SK-N-SH treated with all-trans-retinoic acid at 6 μM for 48 hours (cell line): Measurements from ENCODE around the gene GNA12.

Source experiments
- ATAC-seq: fragments of 200-7000 bp; cut with Tn5 transposase; 3 replicates; pipeline ENCODE4 v1.9.1; 2020; ENCODE audit warnings: mild to moderate bottlenecking, moderate library complexity
- ARNTL ChIP-seq: fragments of 450-650 bp; formaldehyde crosslinking; IDR thresholded peaks from 2 replicates; pipeline ENCODE4 v1.5.0; 2020; ENCODE audit warnings: low read depth, mild to moderate bottlenecking, moderate library complexity, borderline replicate concordance
- BACH2 ChIP-seq: fragments of 250-450 bp; sonication (Bioruptor Pico); IDR thresholded peaks from 2 replicates; pipeline ENCODE4 v1.9.0; 2021; ENCODE audit warnings: mild to moderate bottlenecking, borderline replicate concordance
- CSDC2 ChIP-seq: fragments of 250-450 bp; sonication (Bioruptor Pico); IDR thresholded peaks from 2 replicates; pipeline ENCODE4 v1.5.0; 2020; ENCODE audit warnings: mild to moderate bottlenecking, moderate library complexity
- ESRRG ChIP-seq: fragments of 250-450 bp; sonication (Bioruptor Pico); IDR thresholded peaks from 2 replicates; pipeline ENCODE4 v1.6.1; 2021; ENCODE audit warnings: mild to moderate bottlenecking
- GLIS3 ChIP-seq: fragments of 250-450 bp; sonication (Bioruptor Pico); IDR thresholded peaks from 2 replicates; pipeline ENCODE4 v1.5.0; 2020; ENCODE audit warnings: mild to moderate bottlenecking, moderate library complexity
- ISL1 ChIP-seq: fragments of 250-450 bp; sonication (Bioruptor Pico); IDR thresholded peaks from 2 replicates; pipeline ENCODE4 v2.1.2; 2022; ENCODE audit warnings: mild to moderate bottlenecking, moderate library complexity
- OSR1 ChIP-seq: fragments of 250-450 bp; sonication (Bioruptor Pico); IDR thresholded peaks from 2 replicates; pipeline ENCODE4 v1.8.0; 2022; ENCODE audit warnings: moderate library complexity, mild to moderate bottlenecking, inconsistent platforms
- PPARA ChIP-seq: fragments of 250-450 bp; sonication (Bioruptor Pico); IDR thresholded peaks from 2 replicates; pipeline ENCODE4 v1.5.0; 2020; ENCODE audit warnings: mild to moderate bottlenecking, borderline replicate concordance
- SNAI2 ChIP-seq: fragments of 250-450 bp; sonication (Bioruptor Pico); IDR thresholded peaks from 2 replicates; pipeline ENCODE4 v1.5.0; 2020; ENCODE audit warnings: mild to moderate bottlenecking, moderate library complexity
- TCF4 ChIP-seq: fragments of 250-450 bp; sonication (Bioruptor Pico); IDR thresholded peaks from 2 replicates; pipeline ENCODE4 v1.8.0; 2021; ENCODE audit warnings: mild to moderate bottlenecking, moderate library complexity, borderline replicate concordance
- TOX ChIP-seq: fragments of 250-450 bp; sonication (Bioruptor Pico); IDR thresholded peaks from 2 replicates; pipeline ENCODE4 v1.8.0; 2021; ENCODE audit warnings: mild to moderate bottlenecking, moderate library complexity, borderline replicate concordance
- ZC3H10 ChIP-seq: fragments of 250-450 bp; sonication (Bioruptor Pico); IDR thresholded peaks from 2 replicates; pipeline ENCODE4 v1.5.1; 2021; ENCODE audit warnings: mild to moderate bottlenecking, moderate library complexity
- ZFP3 ChIP-seq: fragments of 250-450 bp; sonication (Bioruptor Pico); IDR thresholded peaks from 2 replicates; pipeline ENCODE4 v1.5.0; 2020; ENCODE audit warnings: mild to moderate bottlenecking, moderate library complexity
- ZFP30 ChIP-seq: fragments of 450-650 bp; formaldehyde crosslinking; IDR thresholded peaks from 2 replicates; pipeline ENCODE4 v1.5.0; 2022; ENCODE audit warnings: mild to moderate bottlenecking, moderate library complexity
- ZNF565 ChIP-seq: fragments of 450-650 bp; formaldehyde crosslinking; conservative IDR thresholded peaks from 2 replicates; pipeline ENCODE4 v1.5.0; 2020; ENCODE audit warnings: low read depth, mild to moderate bottlenecking, moderate library complexity
- ZNF70 ChIP-seq: fragments of 450-650 bp; formaldehyde crosslinking; IDR thresholded peaks from 2 replicates; pipeline ENCODE4 v1.5.0; 2020; ENCODE audit warnings: mild to moderate bottlenecking, moderate library complexity
- ZNF8 ChIP-seq: fragments of 450-650 bp; formaldehyde crosslinking; IDR thresholded peaks from 2 replicates; pipeline ENCODE4 v1.5.0; 2020; ENCODE audit warnings: mild to moderate bottlenecking, moderate library complexity
- TF ChIP-seq, protein P1 (sequence below): fragments of 250-450 bp; sonication (Bioruptor Pico); IDR thresholded peaks from 2 replicates; pipeline ENCODE4 v1.8.0; 2021; ENCODE audit warnings: low read depth, mild to moderate bottlenecking, moderate library complexity, borderline replicate concordance
- TF ChIP-seq, protein P2 (sequence below): fragments of 250-450 bp; sonication (Bioruptor Pico); IDR thresholded peaks from 2 replicates; pipeline ENCODE4 v1.5.1; 2020; ENCODE audit warnings: low read depth, mild to moderate bottlenecking, moderate library complexity
- TF ChIP-seq, protein P3 (sequence below): fragments of 250-450 bp; sonication (Bioruptor Pico); IDR thresholded peaks from 2 replicates; pipeline ENCODE4 v1.5.0; 2020; ENCODE audit warnings: mild to moderate bottlenecking, moderate library complexity
- TF ChIP-seq, protein P4 (sequence below): fragments of 250-450 bp; sonication (Bioruptor Pico); IDR thresholded peaks from 2 replicates; pipeline ENCODE4 v1.5.1; 2021; ENCODE audit warnings: mild to moderate bottlenecking, moderate library complexity

GNA12 gene

DNA sequence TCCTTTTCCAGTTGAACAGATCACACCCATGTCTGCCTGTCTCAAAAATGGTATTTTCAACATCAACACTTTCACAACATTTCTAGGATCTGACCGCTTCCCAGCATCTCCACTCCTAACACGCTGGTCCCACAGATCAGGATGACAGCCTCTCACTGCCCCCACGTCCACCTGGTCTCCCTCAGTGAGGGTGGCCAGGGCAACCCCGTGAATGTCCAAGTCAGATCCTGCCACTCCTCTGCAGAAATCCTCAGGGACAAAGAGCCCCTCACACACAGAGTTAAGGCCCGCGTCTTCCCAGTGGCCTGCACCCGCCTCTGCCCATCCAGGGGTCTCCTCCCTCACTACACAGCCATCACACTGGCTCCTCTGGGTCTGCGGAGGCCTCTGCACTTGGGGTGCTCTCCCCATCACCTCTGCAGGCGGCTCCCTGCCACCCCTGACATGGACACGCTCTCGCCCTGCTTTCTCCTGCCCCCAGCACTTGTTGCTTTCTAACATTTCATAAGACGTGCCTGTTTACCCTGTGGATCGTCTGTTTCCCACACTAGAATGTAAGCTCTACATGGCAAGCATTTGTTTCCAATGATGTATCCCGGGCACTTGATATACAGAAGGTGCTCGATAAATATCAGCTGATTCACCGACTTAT is 20.0 kb downstream of the GNA12 start:
- no peak for ATAC-seq
- no peak for TF ChIP-seq GLIS3
- no peak for TF ChIP-seq OSR1
- TF ChIP-seq ARNTL (CRISPR knock-in tag): no peak
- no peak for TF ChIP-seq PPARA (CRISPR knock-in tag)
- TF ChIP-seq, protein P1, sequence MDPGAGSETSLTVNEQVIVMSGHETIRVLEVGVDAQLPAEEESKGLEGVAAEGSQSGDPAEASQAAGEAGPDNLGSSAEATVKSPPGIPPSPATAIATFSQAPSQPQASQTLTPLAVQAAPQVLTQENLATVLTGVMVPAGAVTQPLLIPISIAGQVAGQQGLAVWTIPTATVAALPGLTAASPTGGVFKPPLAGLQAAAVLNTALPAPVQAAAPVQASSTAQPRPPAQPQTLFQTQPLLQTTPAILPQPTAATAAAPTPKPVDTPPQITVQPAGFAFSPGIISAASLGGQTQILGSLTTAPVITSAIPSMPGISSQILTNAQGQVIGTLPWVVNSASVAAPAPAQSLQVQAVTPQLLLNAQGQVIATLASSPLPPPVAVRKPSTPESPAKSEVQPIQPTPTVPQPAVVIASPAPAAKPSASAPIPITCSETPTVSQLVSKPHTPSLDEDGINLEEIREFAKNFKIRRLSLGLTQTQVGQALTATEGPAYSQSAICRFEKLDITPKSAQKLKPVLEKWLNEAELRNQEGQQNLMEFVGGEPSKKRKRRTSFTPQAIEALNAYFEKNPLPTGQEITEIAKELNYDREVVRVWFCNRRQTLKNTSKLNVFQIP (CRISPR knock-in tag): no peak
- no peak for TF ChIP-seq ZFP30 (CRISPR knock-in tag)
- TF ChIP-seq, protein P2, sequence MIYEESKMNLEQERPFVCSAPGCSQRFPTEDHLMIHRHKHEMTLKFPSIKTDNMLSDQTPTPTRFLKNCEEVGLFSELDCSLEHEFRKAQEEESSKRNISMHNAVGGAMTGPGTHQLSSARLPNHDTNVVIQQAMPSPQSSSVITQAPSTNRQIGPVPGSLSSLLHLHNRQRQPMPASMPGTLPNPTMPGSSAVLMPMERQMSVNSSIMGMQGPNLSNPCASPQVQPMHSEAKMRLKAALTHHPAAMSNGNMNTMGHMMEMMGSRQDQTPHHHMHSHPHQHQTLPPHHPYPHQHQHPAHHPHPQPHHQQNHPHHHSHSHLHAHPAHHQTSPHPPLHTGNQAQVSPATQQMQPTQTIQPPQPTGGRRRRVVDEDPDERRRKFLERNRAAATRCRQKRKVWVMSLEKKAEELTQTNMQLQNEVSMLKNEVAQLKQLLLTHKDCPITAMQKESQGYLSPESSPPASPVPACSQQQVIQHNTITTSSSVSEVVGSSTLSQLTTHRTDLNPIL: no peak
- TF ChIP-seq ZNF70: no peak

DNA sequence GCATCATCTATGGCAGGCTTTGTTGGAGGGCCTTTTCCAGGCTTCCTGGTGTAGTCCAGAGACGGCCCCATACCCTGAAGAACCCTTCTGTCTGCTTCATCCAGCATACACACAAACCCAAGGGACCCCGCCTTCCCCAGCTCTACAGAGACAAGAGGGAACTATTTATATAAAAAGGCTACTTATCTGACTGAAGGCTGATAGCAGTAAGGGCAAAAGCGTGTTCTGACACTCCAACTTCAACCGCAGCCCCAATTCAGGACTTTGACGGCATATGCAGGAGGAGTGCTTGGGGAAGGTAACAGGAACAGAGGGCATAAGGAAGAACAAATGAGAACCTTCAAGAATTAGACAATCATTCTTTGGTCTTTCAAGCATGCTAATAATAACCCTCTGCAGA is 21.0 kb downstream of the GNA12 start:
- no peak for TF ChIP-seq ARNTL (CRISPR knock-in tag)
- TF ChIP-seq, protein P3, sequence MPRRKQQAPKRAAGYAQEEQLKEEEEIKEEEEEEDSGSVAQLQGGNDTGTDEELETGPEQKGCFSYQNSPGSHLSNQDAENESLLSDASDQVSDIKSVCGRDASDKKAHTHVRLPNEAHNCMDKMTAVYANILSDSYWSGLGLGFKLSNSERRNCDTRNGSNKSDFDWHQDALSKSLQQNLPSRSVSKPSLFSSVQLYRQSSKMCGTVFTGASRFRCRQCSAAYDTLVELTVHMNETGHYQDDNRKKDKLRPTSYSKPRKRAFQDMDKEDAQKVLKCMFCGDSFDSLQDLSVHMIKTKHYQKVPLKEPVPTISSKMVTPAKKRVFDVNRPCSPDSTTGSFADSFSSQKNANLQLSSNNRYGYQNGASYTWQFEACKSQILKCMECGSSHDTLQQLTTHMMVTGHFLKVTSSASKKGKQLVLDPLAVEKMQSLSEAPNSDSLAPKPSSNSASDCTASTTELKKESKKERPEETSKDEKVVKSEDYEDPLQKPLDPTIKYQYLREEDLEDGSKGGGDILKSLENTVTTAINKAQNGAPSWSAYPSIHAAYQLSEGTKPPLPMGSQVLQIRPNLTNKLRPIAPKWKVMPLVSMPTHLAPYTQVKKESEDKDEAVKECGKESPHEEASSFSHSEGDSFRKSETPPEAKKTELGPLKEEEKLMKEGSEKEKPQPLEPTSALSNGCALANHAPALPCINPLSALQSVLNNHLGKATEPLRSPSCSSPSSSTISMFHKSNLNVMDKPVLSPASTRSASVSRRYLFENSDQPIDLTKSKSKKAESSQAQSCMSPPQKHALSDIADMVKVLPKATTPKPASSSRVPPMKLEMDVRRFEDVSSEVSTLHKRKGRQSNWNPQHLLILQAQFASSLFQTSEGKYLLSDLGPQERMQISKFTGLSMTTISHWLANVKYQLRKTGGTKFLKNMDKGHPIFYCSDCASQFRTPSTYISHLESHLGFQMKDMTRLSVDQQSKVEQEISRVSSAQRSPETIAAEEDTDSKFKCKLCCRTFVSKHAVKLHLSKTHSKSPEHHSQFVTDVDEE (CRISPR knock-in tag): no peak
- TF ChIP-seq ZNF565 (CRISPR knock-in tag): no peak
- TF ChIP-seq CSDC2 (CRISPR knock-in tag): no peak
- TF ChIP-seq ZNF70: no peak
- TF ChIP-seq TCF4 (CRISPR knock-in tag): no peak
- TF ChIP-seq PPARA (CRISPR knock-in tag): no peak
- no peak for TF ChIP-seq ZNF8 (CRISPR knock-in tag)
- TF ChIP-seq, protein P2: no peak
- TF ChIP-seq ZFP3 (CRISPR knock-in tag): no peak
- no peak for TF ChIP-seq GLIS3
- TF ChIP-seq ISL1 (CRISPR knock-in tag): no peak
- TF ChIP-seq ESRRG: no peak
- no peak for ATAC-seq

DNA sequence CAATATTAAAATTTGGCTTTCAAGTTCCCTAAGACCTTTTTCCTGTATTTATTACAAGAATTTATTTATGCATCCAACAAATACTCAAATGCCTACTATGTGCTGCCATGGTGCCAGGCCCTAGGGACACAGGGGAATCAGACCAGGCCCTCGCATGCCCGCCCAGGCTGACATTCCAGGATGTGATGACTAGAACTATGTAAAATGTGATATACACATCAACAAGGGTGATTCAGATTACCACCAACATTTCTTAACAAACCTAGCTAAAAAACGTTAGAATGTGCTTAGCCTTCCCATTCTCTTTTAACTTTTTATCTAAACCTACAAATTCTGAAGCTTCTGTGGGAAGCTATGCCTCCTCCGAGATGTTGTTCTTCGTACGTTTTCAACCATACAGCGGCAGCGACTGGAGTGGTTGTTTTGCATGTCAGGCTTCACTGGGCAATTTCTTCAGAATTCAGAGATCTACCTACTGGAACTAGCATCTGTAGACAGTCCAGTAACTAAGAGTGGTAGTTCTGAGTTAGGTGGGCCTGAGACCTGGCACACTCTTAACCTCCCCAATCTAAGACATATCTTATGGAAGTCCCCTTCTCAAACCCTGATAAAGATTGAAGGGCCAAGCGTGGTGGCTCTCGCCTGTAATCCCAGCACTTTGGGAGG is 22.1 kb downstream of the GNA12 start:
- peak; percentile 81 for ATAC-seq
- TF ChIP-seq ISL1 (CRISPR knock-in tag): no peak
- no peak for TF ChIP-seq OSR1
- no peak for TF ChIP-seq ZNF8 (CRISPR knock-in tag)
- TF ChIP-seq PPARA (CRISPR knock-in tag): no peak

DNA sequence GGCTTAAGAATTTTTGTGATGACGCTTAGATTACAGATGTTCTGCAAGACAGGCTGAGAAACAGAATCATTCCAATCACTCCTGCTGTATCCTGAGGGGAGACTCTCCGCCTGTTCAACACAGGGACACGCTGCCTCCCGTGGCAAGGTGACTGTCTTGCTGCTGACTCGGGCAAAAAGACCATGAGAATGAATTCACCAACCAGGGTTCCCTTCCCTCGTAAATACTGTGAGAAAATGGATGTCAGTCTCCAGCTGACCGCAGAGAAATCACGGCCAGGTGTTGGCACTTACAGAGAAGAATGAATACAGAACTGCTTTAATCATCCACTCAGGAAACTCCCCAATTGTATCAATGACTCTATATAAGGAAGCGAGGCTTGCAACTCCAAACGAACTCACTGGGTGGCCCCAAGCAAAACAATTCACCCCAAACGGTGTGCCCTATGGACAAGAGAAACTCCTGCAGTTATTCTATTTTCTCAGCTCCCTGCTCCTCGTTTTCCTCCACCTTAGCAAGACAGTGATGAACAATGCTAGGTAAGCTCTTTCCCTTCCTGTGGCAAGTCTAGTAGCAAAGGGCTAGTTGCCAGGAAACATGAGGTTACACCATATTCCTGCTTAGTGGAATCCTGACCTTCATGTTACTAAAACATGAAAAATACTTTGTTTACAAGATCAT is 22.8 kb downstream of the GNA12 start:
- TF ChIP-seq OSR1: no peak
- no peak for TF ChIP-seq CSDC2 (CRISPR knock-in tag)
- peak; percentile 60 for ATAC-seq

DNA sequence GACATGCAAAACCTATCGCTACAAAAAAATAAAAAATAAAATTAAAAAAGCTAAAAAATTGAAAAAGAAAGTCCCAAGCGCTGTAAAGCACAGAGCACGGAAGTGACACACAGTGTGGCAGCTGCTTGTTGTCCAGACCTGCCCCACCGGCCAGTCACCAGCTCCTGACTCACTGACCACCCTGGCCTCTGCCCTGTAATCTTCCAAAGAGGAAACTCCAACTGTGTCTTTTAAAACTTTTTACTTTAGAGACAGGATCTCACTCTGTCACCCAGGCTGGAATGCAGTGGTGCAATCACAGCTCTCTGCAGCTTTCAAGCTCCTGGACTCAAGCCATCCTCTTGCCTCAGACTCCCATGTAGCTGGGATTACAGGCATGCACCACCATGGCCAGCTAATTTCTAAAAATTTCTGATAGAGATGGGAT is 23.6 kb downstream of the GNA12 start:
- ATAC-seq: peak; percentile 68
- TF ChIP-seq ESRRG (no peak), ZC3H10 (no peak), ZNF8 (CRISPR knock-in tag) (no peak), ZNF70 (no peak), OSR1 (no peak), TOX (CRISPR knock-in tag) (no peak), SNAI2 (CRISPR knock-in tag) (no peak), ZFP30 (CRISPR knock-in tag) (no peak), ISL1 (CRISPR knock-in tag) (no peak), CSDC2 (CRISPR knock-in tag) (no peak), BACH2 (CRISPR knock-in tag) (no peak)
- TF ChIP-seq, protein P4, sequence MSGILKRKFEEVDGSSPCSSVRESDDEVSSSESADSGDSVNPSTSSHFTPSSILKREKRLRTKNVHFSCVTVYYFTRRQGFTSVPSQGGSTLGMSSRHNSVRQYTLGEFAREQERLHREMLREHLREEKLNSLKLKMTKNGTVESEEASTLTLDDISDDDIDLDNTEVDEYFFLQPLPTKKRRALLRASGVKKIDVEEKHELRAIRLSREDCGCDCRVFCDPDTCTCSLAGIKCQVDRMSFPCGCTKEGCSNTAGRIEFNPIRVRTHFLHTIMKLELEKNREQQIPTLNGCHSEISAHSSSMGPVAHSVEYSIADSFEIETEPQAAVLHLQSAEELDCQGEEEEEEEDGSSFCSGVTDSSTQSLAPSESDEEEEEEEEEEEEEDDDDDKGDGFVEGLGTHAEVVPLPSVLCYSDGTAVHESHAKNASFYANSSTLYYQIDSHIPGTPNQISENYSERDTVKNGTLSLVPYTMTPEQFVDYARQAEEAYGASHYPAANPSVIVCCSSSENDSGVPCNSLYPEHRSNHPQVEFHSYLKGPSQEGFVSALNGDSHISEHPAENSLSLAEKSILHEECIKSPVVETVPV: no peak
- TF ChIP-seq, protein P2: no peak
